ENCODE results near the gene PGAP3. TPM values are rescaled to one million over a fixed set of nuclear protein-coding genes. Genes with fewer than 3 reads are reported as not detected.

Gene PGAP3
- total and polyA plus RNA-seq, 9 donors = 16.0 to 21.0 (median 18.0) TPM

DNA sequence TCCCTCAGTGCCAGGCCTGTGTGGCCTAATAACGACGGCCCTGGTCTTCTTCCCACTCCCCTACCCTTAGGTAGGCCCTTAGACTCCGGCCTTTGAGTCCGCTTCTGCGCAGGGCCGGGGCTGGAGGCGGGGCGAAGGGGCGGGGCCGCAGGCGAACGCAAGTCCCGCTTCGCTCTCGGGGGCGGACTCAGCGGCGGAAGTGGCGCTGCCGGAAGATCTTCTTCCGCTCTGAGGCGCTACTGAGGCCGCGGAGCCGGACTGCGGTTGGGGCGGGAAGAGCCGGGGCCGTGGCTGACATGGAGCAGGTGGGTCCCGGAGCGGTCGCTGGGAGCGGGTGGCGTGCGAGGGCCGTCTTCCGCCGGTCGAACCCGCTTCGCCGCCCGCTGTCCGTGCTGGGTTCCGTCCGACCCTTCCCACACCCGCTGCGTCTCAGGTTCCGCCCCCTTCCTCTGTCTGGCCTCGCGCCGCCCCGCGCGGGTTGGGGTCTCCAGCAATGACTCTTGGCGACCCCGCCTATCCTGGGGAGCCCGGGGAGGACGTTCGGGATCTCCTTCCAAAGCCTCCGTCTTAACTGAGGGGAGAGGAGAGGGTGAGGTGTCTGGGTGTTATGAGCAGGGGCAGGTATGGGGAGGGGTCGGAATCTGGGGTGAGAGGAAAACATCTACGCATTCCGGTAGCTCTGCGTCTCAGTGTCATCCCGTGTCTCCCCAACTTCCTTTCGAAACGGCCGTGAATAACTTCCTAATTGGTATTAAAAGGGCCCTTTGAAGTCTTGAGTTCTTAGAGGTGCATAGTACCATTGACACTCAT is 50.7 kb downstream of the PGAP3 start, which contains the start of gene STARD3:
Gene STARD3, plus strand, starts transcription at position 218 of the 810 bp plus-strand sequence. CDS start 16,388 bp downstream, outside the sequence.
- Histone ChIP-seq H3K36me3 (ENCODE audit: control insufficient read depth, insufficient read depth, low read length) (peaks cover 6% of the 10 kb centered on the region), H3K9me3 (replicated peaks; ENCODE audit: control insufficient read depth, low read depth, low read length) (no peaks in the 10 kb centered on the region), H3K4me1 (ENCODE audit: control insufficient read depth, insufficient read depth, low read length) (peaks cover 28% of the 10 kb centered on the region), H3K27ac (ENCODE audit: low read length) (peak within 1 kb of the TSS; percentile 90), H3K27me3 (ENCODE audit: control insufficient read depth, insufficient read depth, low read length) (peaks cover 15% of the 10 kb centered on the region), H3K4me3 (ENCODE audit: low read length) (peak within 1 kb of the TSS; percentile 95)
- WGBS (ENCODE audit: insufficient coverage) = under 1% methylated on average over 51 of the region's 69 CpGs
- DNase-seq = peak; percentile 95

DNA sequence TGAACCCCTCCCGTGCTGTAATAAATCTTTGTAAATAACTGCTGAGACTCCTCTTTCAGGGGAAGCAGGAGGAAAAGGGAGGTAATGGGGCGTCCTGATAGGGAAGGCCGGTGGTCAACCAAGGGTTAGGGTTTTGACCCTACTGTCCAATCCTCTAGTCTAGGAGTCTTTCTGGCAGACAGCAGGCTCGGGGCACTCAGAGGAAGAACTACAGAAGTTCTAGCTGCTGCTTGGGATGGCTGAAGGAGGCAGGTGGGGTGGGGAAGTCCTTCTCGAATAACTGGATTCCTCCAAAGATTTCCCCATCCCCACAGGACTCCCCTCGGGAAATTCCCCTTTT is 51.3 kb downstream of the PGAP3 start:
- Histone ChIP-seq H3K4me1 (ENCODE audit: control insufficient read depth, insufficient read depth, low read length) (peaks cover 28% of the 10 kb centered on the region), H3K36me3 (ENCODE audit: control insufficient read depth, insufficient read depth, low read length) (peaks cover 6% of the 10 kb centered on the region), H3K9me3 (replicated peaks; ENCODE audit: control insufficient read depth, low read depth, low read length) (no peaks in the 10 kb centered on the region), H3K4me3 (ENCODE audit: low read length) (peak overlapping the region; percentile 95), H3K27me3 (ENCODE audit: control insufficient read depth, insufficient read depth, low read length) (peaks cover 21% of the 10 kb centered on the region), H3K27ac (ENCODE audit: low read length) (peak overlapping the region; percentile 90)
- WGBS (ENCODE audit: insufficient coverage) = 30% methylated on average over 2 of the region's 6 CpGs
- no peak for DNase-seq

DNA sequence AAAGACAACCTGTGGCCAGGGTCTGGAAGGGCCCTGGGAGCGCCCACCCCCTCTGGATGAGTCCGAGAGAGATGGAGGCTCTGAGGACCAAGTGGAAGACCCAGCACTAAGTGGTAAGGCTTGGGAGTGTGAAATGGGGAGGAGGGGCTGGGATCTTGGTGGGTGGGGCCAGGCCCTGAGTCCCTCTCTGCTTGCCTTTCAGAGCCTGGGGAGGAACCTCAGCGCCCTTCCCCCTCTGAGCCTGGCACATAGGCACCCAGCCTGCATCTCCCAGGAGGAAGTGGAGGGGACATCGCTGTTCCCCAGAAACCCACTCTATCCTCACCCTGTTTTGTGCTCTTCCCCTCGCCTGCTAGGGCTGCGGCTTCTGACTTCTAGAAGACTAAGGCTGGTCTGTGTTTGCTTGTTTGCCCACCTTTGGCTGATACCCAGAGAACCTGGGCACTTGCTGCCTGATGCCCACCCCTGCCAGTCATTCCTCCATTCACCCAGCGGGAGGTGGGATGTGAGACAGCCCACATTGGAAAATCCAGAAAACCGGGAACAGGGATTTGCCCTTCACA is 52.2 kb downstream of the PGAP3 start:
- DNase-seq = no peak
- peaks cover 29% of the 10 kb centered on the region for H3K27me3 ChIP-seq (ENCODE audit: control insufficient read depth, insufficient read depth, low read length)
- no peak overlapping the region for H3K27ac ChIP-seq (ENCODE audit: low read length)
- H3K36me3 ChIP-seq (ENCODE audit: control insufficient read depth, insufficient read depth, low read length) = peaks cover 6% of the 10 kb centered on the region
- 83% methylated on average over 3 of the region's 8 CpGs for WGBS (ENCODE audit: insufficient coverage)
- H3K4me3 ChIP-seq (ENCODE audit: low read length) = no peak overlapping the region
- peaks cover 28% of the 10 kb centered on the region for H3K4me1 ChIP-seq (ENCODE audit: control insufficient read depth, insufficient read depth, low read length)
- H3K9me3 ChIP-seq (replicated peaks; ENCODE audit: control insufficient read depth, low read depth, low read length) = no peaks in the 10 kb centered on the region

DNA sequence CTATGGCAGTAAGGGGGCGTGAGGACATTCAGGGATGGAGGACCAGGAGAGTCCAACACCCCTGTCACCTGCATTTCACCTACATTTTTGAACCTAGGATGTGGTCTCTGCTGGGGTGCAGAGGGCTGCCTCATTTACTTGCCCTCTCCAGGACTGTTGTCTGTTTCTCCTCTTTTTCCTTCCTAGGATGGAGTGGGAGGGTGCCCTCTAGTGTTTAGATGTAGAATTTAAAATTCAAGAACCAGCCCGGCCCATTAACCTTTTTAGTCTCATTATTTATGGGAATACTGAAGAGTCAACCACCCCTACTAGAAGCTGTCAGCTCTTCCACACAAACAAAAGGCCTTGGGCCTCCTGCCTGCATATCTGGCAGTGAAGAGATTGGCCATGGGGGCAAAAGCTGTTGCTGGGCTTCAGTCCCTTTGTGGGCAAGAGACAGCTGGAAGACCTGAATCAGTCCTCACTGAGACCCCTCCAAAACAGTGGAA is 53.4 kb downstream of the PGAP3 start:
- peak; percentile 47 for DNase-seq
- no peak overlapping the region for H3K4me3 ChIP-seq (ENCODE audit: low read length)
- H3K27me3 ChIP-seq (ENCODE audit: control insufficient read depth, insufficient read depth, low read length) = peaks cover 40% of the 10 kb centered on the region
- peaks cover under 1% of the 10 kb centered on the region for H3K36me3 ChIP-seq (ENCODE audit: control insufficient read depth, insufficient read depth, low read length)
- no peak overlapping the region for H3K27ac ChIP-seq (ENCODE audit: low read length)
- no peaks in the 10 kb centered on the region for H3K9me3 ChIP-seq (replicated peaks; ENCODE audit: control insufficient read depth, low read depth, low read length)
- WGBS (ENCODE audit: insufficient coverage) = no CpG with 5 or more reads among the region's 2 CpGs
- peaks cover 28% of the 10 kb centered on the region for H3K4me1 ChIP-seq (ENCODE audit: control insufficient read depth, insufficient read depth, low read length)

DNA sequence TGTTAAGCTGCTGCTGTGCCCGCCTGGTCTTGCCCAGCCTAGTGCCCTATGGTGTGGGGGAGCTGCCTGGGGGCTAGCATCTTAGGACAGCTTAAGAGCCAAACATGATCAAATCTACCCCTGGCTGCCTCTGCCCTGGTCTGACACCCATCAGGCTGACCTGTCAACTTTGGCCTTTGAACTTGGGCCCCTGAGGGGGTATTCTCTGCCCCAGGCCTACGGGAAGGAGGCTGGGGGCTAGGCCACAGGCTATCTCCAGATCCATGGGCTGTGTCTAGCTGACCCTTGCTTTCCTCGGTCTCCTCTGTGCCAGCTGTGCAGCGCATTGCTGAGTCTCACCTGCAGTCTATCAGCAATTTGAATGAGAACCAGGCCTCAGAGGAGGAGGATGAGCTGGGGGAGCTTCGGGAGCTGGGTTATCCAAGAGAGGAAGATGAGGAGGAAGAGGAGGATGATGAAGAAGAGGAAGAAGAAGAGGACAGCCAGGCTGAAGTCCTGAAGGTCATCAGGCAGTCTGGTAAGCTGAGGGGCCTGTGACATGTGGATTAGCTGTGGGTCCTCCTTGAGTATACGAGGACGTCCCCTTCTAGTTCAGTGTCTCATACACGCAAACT is 54.2 kb downstream of the PGAP3 start:
- no peak overlapping the region for H3K27ac ChIP-seq (ENCODE audit: low read length)
- WGBS (ENCODE audit: insufficient coverage) = 63% methylated on average over 7 of the region's 8 CpGs
- no peak overlapping the region for H3K4me3 ChIP-seq (ENCODE audit: low read length)
- no peak for DNase-seq
- H3K4me1 ChIP-seq (ENCODE audit: control insufficient read depth, insufficient read depth, low read length) = peaks cover 27% of the 10 kb centered on the region
- H3K36me3 ChIP-seq (ENCODE audit: control insufficient read depth, insufficient read depth, low read length) = no peaks in the 10 kb centered on the region
- no peaks in the 10 kb centered on the region for H3K9me3 ChIP-seq (replicated peaks; ENCODE audit: control insufficient read depth, low read depth, low read length)
- H3K27me3 ChIP-seq (ENCODE audit: control insufficient read depth, insufficient read depth, low read length) = peaks cover 48% of the 10 kb centered on the region

DNA sequence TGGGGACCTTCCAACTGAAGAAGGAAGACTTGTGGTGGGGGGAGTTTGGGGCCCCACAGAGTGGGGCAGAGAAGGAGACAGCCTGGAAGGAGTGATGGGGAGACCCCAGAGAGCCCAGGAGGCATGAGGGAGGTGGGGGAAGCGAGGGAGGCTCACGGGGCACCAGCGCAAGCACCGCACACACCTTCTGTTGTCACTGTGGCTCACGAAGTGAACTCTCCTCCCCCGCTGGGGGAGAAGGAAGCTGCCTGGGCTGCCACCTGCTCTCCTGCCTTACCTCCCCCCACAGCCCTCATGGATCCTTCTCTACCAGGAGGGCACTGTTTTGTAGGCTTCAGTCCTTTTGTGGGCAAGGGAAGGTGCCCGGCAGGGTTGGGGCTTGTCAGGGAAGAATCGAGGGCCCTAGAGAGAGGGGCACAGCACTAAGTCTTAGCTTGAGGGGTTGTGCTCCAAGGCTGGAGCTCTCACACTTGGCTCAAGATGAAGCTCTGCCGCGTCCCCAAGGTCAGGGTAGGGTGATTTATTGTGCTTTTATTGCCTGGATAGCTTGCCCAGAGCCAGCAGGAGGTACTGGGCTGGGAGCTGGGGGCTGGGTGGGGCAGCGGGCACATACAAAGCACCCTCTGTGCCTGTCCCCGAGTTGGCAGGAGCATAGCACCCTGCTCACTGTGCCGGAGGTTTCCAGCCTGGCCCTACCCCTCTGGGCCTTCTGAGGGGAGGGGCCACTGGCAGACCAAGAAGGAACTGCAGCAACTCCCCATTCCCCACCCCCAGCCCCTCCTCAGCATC is 55.5 kb downstream of the PGAP3 start:
- WGBS (ENCODE audit: insufficient coverage) = 43% methylated on average over 12 of the region's 13 CpGs
- H3K9me3 ChIP-seq (replicated peaks; ENCODE audit: control insufficient read depth, low read depth, low read length) = no peaks in the 10 kb centered on the region
- no peak overlapping the region for H3K27ac ChIP-seq (ENCODE audit: low read length)
- peaks cover 61% of the 10 kb centered on the region for H3K27me3 ChIP-seq (ENCODE audit: control insufficient read depth, insufficient read depth, low read length)
- peaks cover 17% of the 10 kb centered on the region for H3K4me1 ChIP-seq (ENCODE audit: control insufficient read depth, insufficient read depth, low read length)
- no peak overlapping the region for H3K4me3 ChIP-seq (ENCODE audit: low read length)
- H3K36me3 ChIP-seq (ENCODE audit: control insufficient read depth, insufficient read depth, low read length) = no peaks in the 10 kb centered on the region
- DNase-seq = no peak

DNA sequence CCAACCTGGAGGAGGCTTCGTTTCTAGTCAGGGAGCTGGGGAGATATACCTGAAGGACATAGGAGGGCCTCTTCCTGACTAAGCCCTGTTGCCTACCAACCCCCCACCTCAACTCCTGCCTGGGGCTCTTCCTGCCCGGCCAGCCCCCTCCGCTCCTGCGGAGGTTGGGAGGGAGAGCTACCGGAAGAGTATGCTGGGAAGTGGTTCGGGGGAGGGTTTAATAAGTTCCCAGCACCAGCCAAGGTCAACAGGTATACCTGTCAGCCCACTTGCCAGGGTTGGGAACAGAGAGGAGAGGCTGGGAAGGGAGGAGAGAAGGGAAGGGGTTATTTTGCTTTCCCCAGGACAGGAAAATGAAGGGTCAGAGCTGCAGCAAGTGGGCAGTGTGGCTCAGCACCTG is 56.5 kb downstream of the PGAP3 start:
- Histone ChIP-seq H3K4me1 (ENCODE audit: control insufficient read depth, insufficient read depth, low read length) (peaks cover 20% of the 10 kb centered on the region), H3K27me3 (ENCODE audit: control insufficient read depth, insufficient read depth, low read length) (peaks cover 70% of the 10 kb centered on the region), H3K4me3 (ENCODE audit: low read length) (no peak overlapping the region), H3K27ac (ENCODE audit: low read length) (no peak overlapping the region), H3K9me3 (replicated peaks; ENCODE audit: control insufficient read depth, low read depth, low read length) (no peaks in the 10 kb centered on the region), H3K36me3 (ENCODE audit: control insufficient read depth, insufficient read depth, low read length) (no peaks in the 10 kb centered on the region)
- WGBS (ENCODE audit: insufficient coverage) = 0% methylated on average over 2 of the region's 6 CpGs
- DNase-seq = no peak

DNA sequence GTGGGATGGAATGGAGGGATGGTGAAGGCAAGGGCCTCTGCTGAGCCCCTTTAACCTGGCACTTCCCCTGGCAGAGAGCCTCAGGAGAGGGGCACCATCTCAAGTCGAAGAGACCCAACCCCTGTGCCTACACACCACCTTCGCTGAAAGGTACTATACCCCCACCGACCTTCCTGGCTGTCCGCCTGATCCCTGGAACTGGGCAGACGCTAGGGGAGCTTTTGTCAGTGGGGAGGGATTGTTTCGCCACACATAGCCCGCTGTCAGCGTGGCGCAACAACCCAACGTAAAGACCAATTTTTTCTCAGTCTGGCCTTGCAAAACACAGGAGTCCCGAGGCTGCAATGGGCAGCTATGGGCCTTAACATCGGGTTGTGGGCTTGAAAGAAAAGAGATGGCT is 58.0 kb downstream of the PGAP3 start:
- no peaks in the 10 kb centered on the region for H3K9me3 ChIP-seq (replicated peaks; ENCODE audit: control insufficient read depth, low read depth, low read length)
- 62% methylated on average over 9 of the region's 12 CpGs for WGBS (ENCODE audit: insufficient coverage)
- DNase-seq = no peak
- H3K4me1 ChIP-seq (ENCODE audit: control insufficient read depth, insufficient read depth, low read length) = peaks cover 18% of the 10 kb centered on the region
- H3K36me3 ChIP-seq (ENCODE audit: control insufficient read depth, insufficient read depth, low read length) = no peaks in the 10 kb centered on the region
- H3K4me3 ChIP-seq (ENCODE audit: low read length) = no peak overlapping the region
- H3K27ac ChIP-seq (ENCODE audit: low read length) = no peak overlapping the region
- peaks cover 85% of the 10 kb centered on the region for H3K27me3 ChIP-seq (ENCODE audit: control insufficient read depth, insufficient read depth, low read length)

DNA sequence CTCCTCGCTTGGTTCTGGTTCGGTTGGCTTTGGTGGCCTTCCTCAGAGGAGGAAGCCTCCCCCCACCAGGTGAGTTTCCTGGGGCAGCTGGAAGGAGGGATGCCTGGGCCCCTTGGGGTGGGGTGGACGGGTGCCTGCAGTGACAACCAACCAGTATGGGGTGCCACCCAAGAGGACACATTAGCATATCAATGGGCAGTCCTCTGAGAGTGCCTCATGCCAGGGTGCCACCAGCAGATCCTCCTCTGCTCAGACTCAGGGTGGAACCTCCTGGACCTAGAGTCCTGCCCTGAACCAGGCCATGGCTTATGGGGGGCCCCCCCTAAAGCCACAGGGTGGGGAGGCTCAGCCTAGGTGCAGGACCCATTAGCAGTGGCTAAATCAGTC is 58.4 kb downstream of the PGAP3 start:
- H3K27me3 ChIP-seq (ENCODE audit: control insufficient read depth, insufficient read depth, low read length) = peaks cover 89% of the 10 kb centered on the region

More for the DNA sequence above, 58.4 kb downstream of the PGAP3 start:
- DNase-seq = no peak
- no peak overlapping the region for H3K4me3 ChIP-seq (ENCODE audit: low read length)
- no peak overlapping the region for H3K27ac ChIP-seq (ENCODE audit: low read length)
- no peaks in the 10 kb centered on the region for H3K36me3 ChIP-seq (ENCODE audit: control insufficient read depth, insufficient read depth, low read length)
- peaks cover 15% of the 10 kb centered on the region for H3K4me1 ChIP-seq (ENCODE audit: control insufficient read depth, insufficient read depth, low read length)
- 17% methylated on average over 1 of the region's 3 CpGs for WGBS (ENCODE audit: insufficient coverage)
- no peaks in the 10 kb centered on the region for H3K9me3 ChIP-seq (replicated peaks; ENCODE audit: control insufficient read depth, low read depth, low read length)

All from muscle of leg (tissue), 11 donors.